Ishikawa (cell line): ENCODE results near the gene SCNM1.

Experiments
- CEBPB ChIP-seq: IDR thresholded peaks from 2 replicates; pipeline ENCODE4 v1.6.1; 2012
- CREB1 ChIP-seq: IDR thresholded peaks from 2 replicates; pipeline ENCODE4 v1.6.1; 2012; ENCODE audit warnings: low read depth
- EGR1 ChIP-seq: IDR thresholded peaks from 2 replicates; pipeline ENCODE4 v1.6.1; 2012
- EP300 ChIP-seq: IDR thresholded peaks from 2 replicates; pipeline ENCODE4 v1.6.1; 2012; ENCODE audit warnings: borderline replicate concordance
- FOXM1 ChIP-seq: IDR thresholded peaks from 2 replicates; pipeline ENCODE4 v1.6.1; 2012; ENCODE audit warnings: low read depth, borderline replicate concordance
- MAX ChIP-seq: IDR thresholded peaks from 2 replicates; pipeline ENCODE4 v1.6.1; 2012
- NFIC ChIP-seq: IDR thresholded peaks from 2 replicates; pipeline ENCODE4 v1.6.1; 2012
- RAD21 ChIP-seq: IDR thresholded peaks from 2 replicates; pipeline ENCODE4 v1.6.1; 2012; ENCODE audit warnings: low read depth
- REST ChIP-seq: IDR thresholded peaks from 2 replicates; pipeline ENCODE4 v1.6.1; 2012; ENCODE audit warnings: low read depth, mild to moderate bottlenecking
- TAF1 ChIP-seq: IDR thresholded peaks from 2 replicates; pipeline ENCODE4 v1.6.1; 2012; ENCODE audit warnings: low read depth, mild to moderate bottlenecking
- TCF12 ChIP-seq: IDR thresholded peaks from 2 replicates; pipeline ENCODE4 v1.6.1; 2012; ENCODE audit warnings: low read depth
- TEAD4 ChIP-seq: IDR thresholded peaks from 2 replicates; pipeline ENCODE4 v1.6.1; 2012
- YY1 ChIP-seq: IDR thresholded peaks from 2 replicates; pipeline ENCODE4 v1.6.1; 2012; ENCODE audit warnings: low read depth
- ZBTB7A ChIP-seq: IDR thresholded peaks from 2 replicates; pipeline ENCODE4 v1.6.1; 2012; ENCODE audit warnings: low read depth
- TF ChIP-seq, protein P1 (sequence below): IDR thresholded peaks from 2 replicates; pipeline ENCODE4 v1.6.1; 2012

The SCNM1 gene

GRCh38 chr1:151189637-151190445 is 23.9 kb downstream of the SCNM1 start, which contains the start of gene VPS72:
TSS of gene VPS72 (minus strand) at chr1:151190197. CDS start at chr1:151190121, 76 bp downstream.
- TF ChIP-seq EP300, result peak; percentile 34; the same call in 1 of the 2 replicates
- peak; percentile 84 for TF ChIP-seq ZBTB7A
- no peak for TF ChIP-seq REST
- peak; percentile 86 for TF ChIP-seq YY1
- TF ChIP-seq CEBPB, result no peak
- no peak; the same call in 1 of the 2 replicates for TF ChIP-seq RAD21
- peak; percentile 52 for TF ChIP-seq NFIC
- peak; percentile 35; the same call in 1 of the 2 replicates for TF ChIP-seq TEAD4
- TF ChIP-seq MAX, result peak; percentile 70
- TF ChIP-seq, protein P1, sequence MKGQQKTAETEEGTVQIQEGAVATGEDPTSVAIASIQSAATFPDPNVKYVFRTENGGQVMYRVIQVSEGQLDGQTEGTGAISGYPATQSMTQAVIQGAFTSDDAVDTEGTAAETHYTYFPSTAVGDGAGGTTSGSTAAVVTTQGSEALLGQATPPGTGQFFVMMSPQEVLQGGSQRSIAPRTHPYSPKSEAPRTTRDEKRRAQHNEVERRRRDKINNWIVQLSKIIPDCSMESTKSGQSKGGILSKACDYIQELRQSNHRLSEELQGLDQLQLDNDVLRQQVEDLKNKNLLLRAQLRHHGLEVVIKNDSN, result 0 out of 2 replicates have a peak, but pooled peaks have one; percentile 31
- TF ChIP-seq TAF1, result peak; percentile 91; the same call in 1 of the 2 replicates
- no peak for TF ChIP-seq FOXM1
- no peak for TF ChIP-seq EGR1
- TF ChIP-seq TCF12, result peak; percentile 77
- TF ChIP-seq CREB1, result no peak

- TF ChIP-seq CEBPB (no peak), MAX (no peak), YY1 (no peak), CREB1 (no peak), EGR1 (no peak), REST (no peak), ZBTB7A (no peak), NFIC (no peak), RAD21 (no peak), TEAD4 (no peak), FOXM1 (no peak), TCF12 (no peak), TAF1 (no peak), EP300 (no peak)
- TF ChIP-seq, protein P1, result no peak
These were observed 26.1 kb downstream of the SCNM1 start for GRCh38 chr1:151192047-151192446.

GRCh38 chr1:151193304-151193703 is 27.4 kb downstream of the SCNM1 start:
- TF ChIP-seq YY1, result no peak

- TF ChIP-seq RAD21, result no peak
- TF ChIP-seq REST, result no peak
- no peak for TF ChIP-seq TCF12
- TF ChIP-seq, protein P1, result no peak
- TF ChIP-seq NFIC, result no peak
- TF ChIP-seq TEAD4, result no peak
- TF ChIP-seq EGR1, result no peak
- no peak for TF ChIP-seq ZBTB7A
- no peak for TF ChIP-seq CEBPB
These were observed 27.9 kb downstream of the SCNM1 start for GRCh38 chr1:151193856-151194255.
